A673 (cell line): ENCODE results near the gene SEL1L. TPM values are rescaled to one million over a fixed set of nuclear protein-coding genes. Genes with fewer than 3 reads are reported as not detected.
"Not testable (repeated sequence)": the region's sequence is repeated elsewhere in the genome, so short reads cannot be mapped to it uniquely, and the experiment has no call there.

ENCODE experiments used
- BruUV-seq: library from RNA; stranded (reverse); fragments of 400-500 nt; replicated peaks from 2 replicates; lab custom pipeline; 2021; lab: Mats Ljungman, UMichigan
- CTCF ChIA-PET: fragments of 300-600 bp; sonication (Branson Sonifier 250); formaldehyde crosslinking; loops from one replicate; lab custom pipeline; 2022; ENCODE audit warnings: antibody characterized with exemption; lab: Charles Lee
- POLR2A ChIA-PET: fragments of 300-600 bp; sonication (Branson Sonifier 250); formaldehyde crosslinking; loops from one replicate; lab custom pipeline; 2022; ENCODE audit warnings: antibody characterized with exemption; ENCODE audit not compliant: low non-redundant PET; lab: Charles Lee
- DNase-seq: peaks from one replicate; pipeline ENCODE4 v3.0.0-alpha.2; 2015; ENCODE audit warnings: low spot score
- H3K27ac ChIP-seq: fragments of 200-600 bp; sonication (generic); 2 replicates; pipeline ENCODE4 v1.5.1; 2016; ENCODE audit warnings: mixed run types, low read depth, mild to moderate bottlenecking, mixed read lengths, antibody characterized with exemption, low read length; ENCODE audit not compliant: poor library complexity, severe bottlenecking
- H3K27me3 ChIP-seq: fragments of 200-600 bp; sonication (generic); replicated peaks from 2 replicates; pipeline ENCODE4 v1.6.1; 2017; ENCODE audit warnings: mixed run types, low read depth, mild to moderate bottlenecking, mixed read lengths, antibody characterized with exemption, low read length; ENCODE audit not compliant: insufficient read depth, poor library complexity
- H3K36me3 ChIP-seq: fragments of 200-600 bp; sonication (generic); 2 replicates; pipeline ENCODE4 v1.6.1; 2016; ENCODE audit warnings: mixed run types, mild to moderate bottlenecking, mixed read lengths, antibody characterized with exemption, low read length; ENCODE audit not compliant: insufficient read depth, poor library complexity, severe bottlenecking
- H3K4me1 ChIP-seq: fragments of 200-600 bp; sonication (generic); 2 replicates; pipeline ENCODE4 v1.6.1; 2017; ENCODE audit warnings: mixed run types, mild to moderate bottlenecking, mixed read lengths, antibody characterized with exemption, low read length; ENCODE audit not compliant: insufficient read depth, poor library complexity, severe bottlenecking
- H3K4me3 ChIP-seq: fragments of 200-600 bp; sonication (generic); 2 replicates; pipeline ENCODE4 v1.5.1; 2016; ENCODE audit warnings: low read depth, mixed run types, mild to moderate bottlenecking, mixed read lengths, low read length; ENCODE audit not compliant: poor library complexity, severe bottlenecking
- H3K9me3 ChIP-seq: fragments of 200-600 bp; sonication (generic); 2 replicates; pipeline ENCODE4 v1.6.1; 2016; ENCODE audit warnings: mixed run types, low read depth, mild to moderate bottlenecking, mixed read lengths, antibody characterized with exemption, low read length; ENCODE audit not compliant: poor library complexity, severe bottlenecking
- EZH2 ChIP-seq: fragments of 200-600 bp; sonication (generic); IDR thresholded peaks from 2 replicates; pipeline ENCODE4 v1.6.1; 2017; ENCODE audit warnings: borderline replicate concordance, low read depth, mild to moderate bottlenecking, mixed read lengths, antibody characterized with exemption, low read length; ENCODE audit not compliant: poor library complexity, severe bottlenecking
- intact Hi-C: fragments of 100-400 bp; cut with micrococcal nuclease; formaldehyde crosslinking; loops from one replicate; pipeline ENCODE4 v1.10.0; 2022; ENCODE audit not compliant: unreplicated experiment
- total RNA-seq: library from RNA; stranded (reverse); gene quantifications from 2 replicates; pipeline ENCODE4 v1.2.3, GENCODE V29; 2021
- TF ChIP-seq, protein P1 (sequence below): fragments of 300-800, 200-600 bp; sonication (generic); conservative IDR thresholded peaks from 2 replicates; pipeline ENCODE4 v1.5.1; 2017; ENCODE audit warnings: low read depth, mild to moderate bottlenecking, antibody characterized with exemption, low read length, moderate library complexity, mixed read lengths

SEL1L gene
- total RNA-seq, 1 experiment from 2014 or later, result 52.5 TPM

DNA sequence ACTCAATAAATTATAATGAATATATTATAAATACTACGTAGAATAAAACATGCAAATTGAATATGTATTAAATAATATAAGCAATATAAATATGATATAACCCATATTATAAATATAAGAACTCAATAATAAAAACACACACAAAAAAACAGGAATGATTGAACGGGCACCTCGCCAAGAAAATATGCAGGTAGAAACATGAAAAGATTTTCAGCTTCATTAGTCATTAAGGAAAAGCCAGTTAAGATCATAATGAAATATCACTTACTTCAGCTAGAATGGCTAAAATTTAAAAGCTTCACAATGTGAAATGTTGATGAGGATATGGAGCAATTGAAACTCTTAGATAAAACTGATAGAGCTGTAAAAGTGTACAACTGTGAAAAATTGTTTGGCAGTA lies 17.8 kb upstream of the SEL1L start:
- no peak overlapping the region for H3K4me3 ChIP-seq
- H3K27me3 ChIP-seq, result no peaks in the 10 kb centered on the region
- no peak for TF ChIP-seq EZH2
- TF ChIP-seq, protein P1, sequence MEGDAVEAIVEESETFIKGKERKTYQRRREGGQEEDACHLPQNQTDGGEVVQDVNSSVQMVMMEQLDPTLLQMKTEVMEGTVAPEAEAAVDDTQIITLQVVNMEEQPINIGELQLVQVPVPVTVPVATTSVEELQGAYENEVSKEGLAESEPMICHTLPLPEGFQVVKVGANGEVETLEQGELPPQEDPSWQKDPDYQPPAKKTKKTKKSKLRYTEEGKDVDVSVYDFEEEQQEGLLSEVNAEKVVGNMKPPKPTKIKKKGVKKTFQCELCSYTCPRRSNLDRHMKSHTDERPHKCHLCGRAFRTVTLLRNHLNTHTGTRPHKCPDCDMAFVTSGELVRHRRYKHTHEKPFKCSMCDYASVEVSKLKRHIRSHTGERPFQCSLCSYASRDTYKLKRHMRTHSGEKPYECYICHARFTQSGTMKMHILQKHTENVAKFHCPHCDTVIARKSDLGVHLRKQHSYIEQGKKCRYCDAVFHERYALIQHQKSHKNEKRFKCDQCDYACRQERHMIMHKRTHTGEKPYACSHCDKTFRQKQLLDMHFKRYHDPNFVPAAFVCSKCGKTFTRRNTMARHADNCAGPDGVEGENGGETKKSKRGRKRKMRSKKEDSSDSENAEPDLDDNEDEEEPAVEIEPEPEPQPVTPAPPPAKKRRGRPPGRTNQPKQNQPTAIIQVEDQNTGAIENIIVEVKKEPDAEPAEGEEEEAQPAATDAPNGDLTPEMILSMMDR, result no peak
- no peaks in the 10 kb centered on the region for H3K36me3 ChIP-seq
- intact Hi-C loops, result no loop called here
- no peak overlapping the region for H3K27ac ChIP-seq
- CTCF ChIA-PET, result no interaction called here
- DNase-seq, result no peak
- POLR2A ChIA-PET, result no interaction called here
- no TSS peak for BruUV-seq
- no peaks in the 10 kb centered on the region for H3K4me1 ChIP-seq
- no peaks in the 10 kb centered on the region for H3K9me3 ChIP-seq

DNA sequence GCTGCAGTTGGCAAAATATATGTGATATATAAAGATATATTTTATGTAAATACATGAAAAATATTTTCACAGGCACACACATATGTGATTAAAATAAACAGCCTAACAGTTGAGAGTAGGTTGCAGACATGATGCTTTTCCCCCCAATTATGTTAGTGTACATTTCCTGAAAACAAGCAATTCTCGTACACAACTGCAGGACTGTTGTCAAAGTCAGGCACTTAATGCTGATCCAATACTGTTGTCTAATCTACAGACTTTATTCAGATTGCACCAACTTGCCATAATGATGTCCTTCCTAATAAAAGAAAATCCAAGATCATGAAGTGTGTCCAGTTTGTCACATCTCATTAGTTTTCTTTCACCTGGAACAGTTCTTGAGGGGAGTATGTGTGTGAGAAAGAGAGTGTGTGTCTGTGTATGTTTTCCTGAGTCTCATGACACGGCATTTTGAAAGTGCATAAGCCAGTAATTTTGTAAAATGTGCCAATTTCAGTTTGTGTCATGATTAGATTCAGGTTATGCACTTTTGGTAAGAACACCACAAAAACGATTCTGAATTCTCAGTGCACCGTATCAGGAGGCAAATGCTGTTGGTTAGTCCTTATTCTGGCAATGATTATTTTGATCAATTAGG lies 16.5 kb upstream of the SEL1L start:
- TF ChIP-seq, protein P1, result no peak
- no peak for TF ChIP-seq EZH2
- CTCF ChIA-PET, result no interaction called here
- intact Hi-C loops, result no loop called here

DNA sequence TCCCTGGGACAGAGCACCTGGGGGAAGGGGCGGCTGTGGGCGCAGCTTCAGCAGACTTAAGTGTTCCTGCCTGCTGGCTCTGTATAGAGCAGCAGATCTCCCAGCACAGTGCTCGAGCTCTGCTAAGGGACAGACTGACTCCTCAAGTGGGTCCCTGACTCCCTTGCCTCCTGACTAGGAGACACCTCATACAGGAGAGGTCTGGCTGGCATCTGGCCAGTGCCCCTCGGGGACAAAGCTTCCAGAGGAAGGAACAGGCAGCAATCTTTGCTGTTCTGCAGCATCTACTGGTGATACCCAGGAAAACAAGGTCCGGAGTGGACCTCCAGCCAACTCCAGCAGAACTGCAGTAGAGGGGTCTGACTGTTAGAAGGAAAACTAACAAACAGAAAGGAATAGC lies 7.6 kb upstream of the SEL1L start:
- DNase-seq, H3K36me3 ChIP-seq, H3K4me3 ChIP-seq, CTCF ChIA-PET, H3K27me3 ChIP-seq, H3K27ac ChIP-seq, H3K4me1 ChIP-seq, POLR2A ChIA-PET, BruUV-seq, intact Hi-C loops, H3K9me3 ChIP-seq: not testable (repeated sequence)

More for the DNA sequence above, 16.5 kb upstream of the SEL1L start:
- BruUV-seq, result no TSS peak
- POLR2A ChIA-PET, result interaction anchor here (0.7 kb wide), 1 partner anchor 1969 kb away, joined by 5 read pairs; no protein-coding TSS in a partner anchor
- Histone ChIP-seq H3K9me3 (no peaks in the 10 kb centered on the region), H3K27ac (no peak overlapping the region), H3K4me3 (no peak overlapping the region), H3K4me1 (no peaks in the 10 kb centered on the region), H3K27me3 (no peaks in the 10 kb centered on the region), H3K36me3 (no peaks in the 10 kb centered on the region)
- DNase-seq, result no peak

DNA sequence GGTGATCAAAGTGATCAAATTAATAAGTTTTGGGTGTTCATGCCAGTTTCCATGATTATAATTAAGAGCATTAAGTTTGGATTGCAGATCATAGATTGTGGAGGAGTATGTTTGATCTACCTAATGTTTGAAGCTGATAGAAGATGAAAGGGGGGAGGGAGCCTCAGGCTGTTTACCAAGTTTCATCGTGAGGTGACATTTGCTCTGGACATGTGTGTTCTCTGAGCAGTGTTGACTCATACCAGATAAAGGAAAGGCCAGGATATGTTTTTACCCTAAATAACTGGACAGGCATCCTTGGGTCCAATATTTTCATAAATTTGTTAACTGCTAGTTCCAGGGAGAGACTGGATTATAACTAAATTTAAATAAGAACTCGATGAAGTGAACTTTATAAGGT lies 3.5 kb upstream of the SEL1L start:
- ChIA-PET CTCF (no interaction called here), POLR2A (no interaction called here)
- no peak overlapping the region for H3K4me3 ChIP-seq
- no peak for DNase-seq
- H3K36me3 ChIP-seq, result no peaks in the 10 kb centered on the region
- TF ChIP-seq, protein P1, result no peak
- TF ChIP-seq EZH2, result no peak
- H3K9me3 ChIP-seq, result no peaks in the 10 kb centered on the region
- no TSS peak for BruUV-seq
- H3K27me3 ChIP-seq, result no peaks in the 10 kb centered on the region
- H3K27ac ChIP-seq, result no peak overlapping the region
- intact Hi-C loops, result no loop called here
- H3K4me1 ChIP-seq, result peaks cover 6% of the 10 kb centered on the region
